T-helper 22 cell (primary cell): ENCODE measurements around the gene EPYC.

Source experiments
- DNase-seq: peaks from one replicate; pipeline ENCODE4 v3.0.0-alpha.2; 2020; ENCODE audit warnings: low read depth

Gene EPYC, protein sequence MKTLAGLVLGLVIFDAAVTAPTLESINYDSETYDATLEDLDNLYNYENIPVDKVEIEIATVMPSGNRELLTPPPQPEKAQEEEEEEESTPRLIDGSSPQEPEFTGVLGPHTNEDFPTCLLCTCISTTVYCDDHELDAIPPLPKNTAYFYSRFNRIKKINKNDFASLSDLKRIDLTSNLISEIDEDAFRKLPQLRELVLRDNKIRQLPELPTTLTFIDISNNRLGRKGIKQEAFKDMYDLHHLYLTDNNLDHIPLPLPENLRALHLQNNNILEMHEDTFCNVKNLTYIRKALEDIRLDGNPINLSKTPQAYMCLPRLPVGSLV

DNA sequence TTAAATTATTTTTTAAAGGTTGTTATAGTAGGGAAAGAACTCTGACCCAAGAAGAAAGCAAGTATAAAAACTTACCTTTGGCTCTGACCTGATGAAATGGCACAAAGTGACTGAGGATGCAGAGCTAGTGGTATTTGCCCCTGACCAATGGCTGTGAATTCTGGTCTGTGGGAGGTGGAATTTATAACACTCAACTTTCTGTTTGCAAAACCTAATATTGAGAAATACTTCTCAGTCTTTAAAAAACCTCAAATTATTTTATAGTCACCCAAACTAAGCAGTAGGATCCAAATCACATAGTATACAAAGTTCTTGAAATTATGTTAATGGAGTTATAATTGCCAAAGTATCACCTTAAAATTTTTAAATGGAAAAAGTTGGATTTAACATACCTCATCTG lies at the start of gene EPYC:
TSS of gene EPYC (minus strand) at position 101 of the 400 bp plus-strand sequence. CDS start 2,407 bp downstream, outside the sequence.
- no peak for DNase-seq

DNA sequence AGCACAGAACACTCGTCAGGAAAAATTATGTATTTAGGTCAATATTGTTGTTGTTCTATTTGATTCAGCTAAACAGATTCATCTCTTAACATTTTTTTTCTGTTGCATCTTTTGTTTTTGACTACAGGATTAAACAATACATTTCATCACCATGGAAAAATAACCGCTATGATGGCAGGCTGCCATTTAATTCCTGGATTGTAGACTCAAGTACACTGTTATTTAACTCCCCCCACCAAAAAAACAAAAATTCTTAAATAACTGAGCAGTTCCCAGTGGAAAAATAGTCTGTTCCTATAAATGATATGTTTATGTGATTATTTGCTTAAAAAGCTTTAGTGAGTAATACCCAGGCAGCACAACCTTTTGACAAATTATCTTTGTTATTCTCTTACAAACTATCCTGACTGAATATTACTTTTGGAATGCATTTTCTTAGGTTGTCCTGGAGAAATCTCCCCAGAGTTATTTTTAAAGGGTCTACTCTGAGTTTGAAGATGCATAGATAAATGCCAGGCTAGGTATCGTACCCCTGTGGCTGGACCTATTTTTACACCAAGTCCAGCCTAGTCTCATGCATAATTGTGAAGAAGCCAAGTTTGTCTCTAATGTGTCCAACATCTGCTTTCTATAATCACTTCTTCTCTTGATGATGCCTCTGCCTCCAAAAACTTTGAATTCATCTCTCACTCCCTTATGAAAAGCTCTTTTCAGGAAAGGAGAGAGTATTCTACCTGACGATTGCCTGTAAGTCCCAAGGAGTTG lies 49.4 kb upstream of the EPYC start:
- no peak for DNase-seq

DNA sequence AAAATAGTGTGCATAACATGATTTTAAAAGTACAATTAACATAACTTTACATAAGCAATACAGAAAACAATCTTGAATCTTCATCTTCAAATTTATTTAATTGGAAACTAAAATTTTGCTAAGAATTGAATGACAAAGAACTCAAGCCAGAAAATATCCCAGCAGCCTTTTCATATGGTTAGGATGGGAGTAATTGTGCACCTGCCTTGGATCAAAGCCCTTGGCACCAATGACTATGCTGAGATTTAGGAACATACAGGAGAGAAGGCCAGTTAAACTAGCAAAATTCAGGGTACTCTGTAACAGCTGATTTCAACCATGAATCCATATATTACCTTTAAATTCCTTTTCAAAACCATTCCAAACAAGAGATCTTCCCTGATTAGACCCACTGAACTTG lies 47.3 kb upstream of the EPYC start:
- no peak for DNase-seq

DNA sequence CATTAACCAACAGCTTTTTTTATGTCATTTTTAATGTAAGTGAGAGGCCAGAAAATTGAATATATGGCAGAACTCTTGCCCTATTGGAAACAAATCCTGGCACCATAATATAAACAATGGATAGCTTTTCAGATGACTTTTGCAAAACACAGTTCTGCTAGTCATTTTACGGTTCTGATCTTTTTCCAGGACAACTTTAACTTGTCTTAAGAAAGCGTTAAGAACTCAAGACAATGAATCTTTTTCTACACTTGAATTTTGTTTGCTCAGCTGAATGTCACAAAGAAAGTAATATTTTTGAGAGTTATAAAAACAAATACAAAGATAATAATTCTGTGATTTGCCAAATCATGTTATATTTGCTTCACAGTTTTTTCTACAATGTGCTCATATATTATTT lies 39.8 kb upstream of the EPYC start:
- DNase-seq: no peak

DNA sequence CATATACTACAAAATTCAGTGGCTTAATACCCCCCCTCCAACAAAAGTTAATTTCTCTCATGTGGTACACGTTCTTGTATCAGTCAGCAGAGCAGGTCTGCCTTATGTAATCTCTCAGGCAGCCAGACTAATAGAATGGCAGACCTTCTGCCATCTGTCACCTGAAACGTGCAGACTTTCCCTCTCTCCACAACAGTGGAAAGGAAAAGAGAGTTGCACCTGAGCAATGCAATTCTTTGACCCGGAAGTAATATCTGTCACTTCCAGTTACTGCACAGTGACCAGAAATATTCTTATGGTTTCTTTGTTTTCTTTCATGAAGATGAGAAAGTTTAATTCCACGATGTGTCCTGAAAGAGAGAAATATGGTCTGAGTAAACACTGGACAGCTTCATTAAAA lies 38.6 kb upstream of the EPYC start:
- no peak for DNase-seq

DNA sequence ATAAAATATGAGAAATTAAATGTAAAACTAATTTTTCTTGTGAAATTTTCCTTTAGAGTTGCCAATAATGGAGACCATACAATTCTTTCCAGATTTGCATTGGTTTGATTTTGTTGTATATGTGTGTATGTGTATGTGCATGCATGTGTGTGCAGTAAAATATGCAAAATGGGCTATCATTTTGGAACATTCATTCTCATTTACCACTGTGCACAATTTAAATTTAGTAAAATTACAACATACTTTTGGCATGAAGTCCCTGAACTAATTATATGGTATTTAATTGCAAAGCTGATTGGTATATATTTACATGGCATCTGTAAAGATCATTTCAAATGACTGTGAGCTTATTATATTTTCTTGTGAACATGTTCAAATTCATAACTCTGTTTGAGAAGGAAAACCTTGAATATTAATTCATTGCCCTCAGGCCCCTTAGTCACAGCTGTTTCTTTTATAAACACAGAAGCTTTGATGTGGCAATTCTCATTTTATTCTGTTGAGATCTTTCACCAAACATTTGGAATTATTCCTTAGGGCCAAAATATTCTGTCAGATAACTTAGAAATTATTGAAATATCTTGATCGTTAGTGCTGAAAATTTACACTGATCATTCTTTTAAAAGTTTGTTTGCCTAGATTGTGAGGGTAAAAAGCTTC lies 35.5 kb upstream of the EPYC start:
- DNase-seq: no peak

DNA sequence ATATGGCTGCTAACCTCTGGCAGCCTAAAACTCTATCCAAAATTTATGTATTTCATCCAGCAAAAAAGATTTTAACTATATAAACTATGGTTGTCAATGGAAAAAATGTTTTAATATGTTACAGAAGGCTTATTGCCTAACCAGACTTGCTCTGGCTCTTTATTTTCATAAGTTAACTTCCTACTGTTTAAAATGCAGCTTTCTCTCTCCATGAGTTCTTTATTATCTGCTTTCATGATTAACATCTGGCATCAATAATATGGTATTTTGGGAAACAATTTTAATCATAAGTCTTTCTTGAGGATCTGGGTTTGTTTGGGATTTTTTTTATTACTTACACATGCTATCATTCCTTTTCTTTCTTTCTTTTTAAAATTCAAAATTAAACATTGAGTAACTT lies 32.5 kb upstream of the EPYC start:
- DNase-seq: no peak

DNA sequence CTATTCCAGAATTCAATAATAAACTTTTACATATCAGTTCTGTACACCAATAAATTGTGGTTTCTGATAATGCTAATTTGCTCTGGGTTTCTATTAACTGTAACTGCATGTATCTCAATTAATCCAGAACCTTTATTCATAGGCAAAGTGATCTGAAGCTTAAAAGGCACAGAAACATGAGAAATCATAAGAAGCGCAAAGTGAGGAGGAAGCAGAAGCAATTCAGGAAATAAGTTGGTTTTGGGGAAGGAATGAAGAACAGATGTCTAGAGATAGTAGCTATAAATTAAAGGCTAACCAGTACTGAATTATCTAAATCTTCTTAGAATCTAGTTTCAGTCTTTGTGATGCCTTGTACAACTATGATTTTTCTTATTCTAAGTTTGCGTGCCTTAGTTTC lies 28.5 kb upstream of the EPYC start:
- no peak for DNase-seq

DNA sequence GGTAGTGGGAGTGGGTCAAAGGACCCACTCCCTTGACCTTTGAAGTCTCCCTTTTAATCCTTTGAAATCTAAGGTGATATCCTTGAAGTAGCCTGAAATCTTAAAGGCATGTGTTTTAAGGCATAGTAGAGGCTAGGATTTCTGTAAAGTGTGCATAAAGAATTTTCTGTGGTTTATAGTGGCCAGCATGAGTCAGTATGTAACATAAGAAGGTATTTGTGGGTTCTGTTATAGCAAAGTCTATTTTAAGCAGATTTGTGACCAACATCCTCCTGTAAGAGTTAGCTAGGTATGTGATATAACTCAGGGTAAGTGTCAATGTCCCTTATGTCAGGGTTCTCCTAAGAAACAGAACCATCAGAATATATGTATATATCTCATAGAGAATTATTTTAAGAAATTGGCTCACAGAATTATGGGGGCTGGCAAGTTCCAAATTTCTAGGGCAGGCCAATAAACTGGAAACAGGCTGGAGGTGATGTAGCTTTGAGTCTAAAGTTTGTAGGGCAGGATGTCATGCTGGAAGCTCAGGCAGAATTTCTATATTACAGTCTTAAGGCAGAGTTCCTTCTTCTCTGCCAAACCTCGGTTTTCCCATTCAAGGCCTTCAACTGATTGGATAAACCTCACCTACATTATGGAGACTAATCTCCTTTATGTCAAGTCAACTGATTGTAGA lies 18.7 kb upstream of the EPYC start:
- DNase-seq: no peak

DNA sequence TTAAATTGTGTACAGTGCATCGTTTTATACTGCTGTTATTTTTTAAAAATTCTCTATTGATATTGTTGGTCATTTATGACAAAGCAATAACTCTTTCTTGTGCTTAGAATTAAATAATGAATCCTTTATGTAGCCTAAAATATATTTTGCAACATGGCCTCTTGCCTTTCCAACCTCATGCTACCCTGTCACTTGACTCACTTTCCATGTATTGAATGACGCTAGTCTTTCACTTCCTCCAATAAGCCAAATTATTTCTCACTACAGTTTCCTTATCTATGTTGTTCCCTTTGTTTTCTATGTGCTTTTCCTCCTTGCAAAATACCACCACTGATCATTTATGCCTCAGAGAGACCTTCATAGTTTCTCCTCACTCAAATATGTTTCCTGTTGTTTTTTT lies 16.3 kb upstream of the EPYC start:
- DNase-seq: no peak

DNA sequence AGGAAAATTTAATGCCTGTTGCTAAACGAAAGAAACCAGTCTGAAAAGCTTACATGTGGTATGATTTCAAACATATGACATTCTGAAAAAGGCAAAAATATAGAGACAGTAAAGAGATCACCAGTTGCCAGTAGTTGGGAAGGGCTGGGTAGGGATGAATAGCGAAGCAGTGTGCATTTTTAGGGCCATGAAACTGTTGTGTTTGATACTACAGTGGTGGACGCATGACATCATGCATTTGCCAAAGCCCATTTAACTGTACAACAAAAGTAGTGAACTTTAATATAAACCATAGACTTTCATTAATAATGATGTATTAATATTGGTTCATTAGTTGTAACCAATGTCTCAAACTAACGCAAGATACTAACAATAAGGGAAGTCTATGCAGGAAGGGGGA lies 14.7 kb upstream of the EPYC start:
- DNase-seq: no peak

DNA sequence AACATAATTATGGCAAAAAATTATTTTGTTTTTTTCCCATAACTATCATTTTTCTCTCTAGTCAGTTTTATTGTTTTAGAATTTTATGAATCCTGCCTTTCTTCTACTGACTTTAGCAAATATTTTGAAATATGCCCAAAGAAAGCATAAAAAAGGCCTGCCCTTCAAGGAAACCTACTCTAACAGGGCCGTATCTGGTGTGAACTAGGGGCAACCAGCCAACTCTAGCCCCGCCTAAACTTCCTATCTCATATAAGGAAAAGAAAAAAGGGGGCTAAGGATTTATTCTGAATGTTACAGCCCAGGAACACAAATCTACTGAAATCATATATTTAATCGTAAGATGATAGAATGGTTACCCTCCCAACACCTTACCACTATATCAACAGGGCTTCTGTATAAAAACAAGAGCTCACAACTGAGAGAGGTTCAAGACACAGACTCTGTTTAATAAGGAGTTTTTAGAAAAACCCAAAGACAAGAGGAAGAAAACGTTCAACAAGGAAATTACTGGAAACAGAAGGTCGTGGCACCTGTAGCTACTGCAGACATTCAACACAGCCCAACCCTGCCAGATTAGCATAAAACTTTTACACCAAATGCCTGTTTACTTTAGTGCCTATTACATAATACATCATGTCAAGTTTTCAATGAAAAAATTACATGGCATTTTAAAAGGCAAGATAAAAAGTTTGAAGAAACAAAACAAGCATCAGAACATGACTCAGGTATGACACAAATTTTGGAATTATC lies 12.9 kb upstream of the EPYC start:
- no peak for DNase-seq

DNA sequence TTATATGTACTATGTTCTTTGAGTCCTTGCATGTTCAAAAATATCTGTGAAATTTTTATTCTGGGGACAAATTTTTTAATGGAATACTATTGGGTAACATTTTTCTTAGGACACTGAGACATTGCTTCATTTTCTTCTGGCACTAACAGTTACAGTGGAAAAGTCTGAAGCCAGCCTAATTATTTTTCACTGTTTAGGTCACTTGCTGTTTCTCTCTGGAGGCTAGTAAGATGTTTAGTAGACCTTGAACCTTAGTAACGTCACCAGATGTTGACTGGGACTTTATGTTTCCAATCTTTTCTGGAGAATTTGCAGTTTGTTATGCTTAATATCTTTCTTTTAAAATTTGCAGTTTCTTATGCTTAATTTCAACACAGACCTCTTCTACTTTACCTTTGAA lies 12.3 kb upstream of the EPYC start:
- DNase-seq: no peak

DNA sequence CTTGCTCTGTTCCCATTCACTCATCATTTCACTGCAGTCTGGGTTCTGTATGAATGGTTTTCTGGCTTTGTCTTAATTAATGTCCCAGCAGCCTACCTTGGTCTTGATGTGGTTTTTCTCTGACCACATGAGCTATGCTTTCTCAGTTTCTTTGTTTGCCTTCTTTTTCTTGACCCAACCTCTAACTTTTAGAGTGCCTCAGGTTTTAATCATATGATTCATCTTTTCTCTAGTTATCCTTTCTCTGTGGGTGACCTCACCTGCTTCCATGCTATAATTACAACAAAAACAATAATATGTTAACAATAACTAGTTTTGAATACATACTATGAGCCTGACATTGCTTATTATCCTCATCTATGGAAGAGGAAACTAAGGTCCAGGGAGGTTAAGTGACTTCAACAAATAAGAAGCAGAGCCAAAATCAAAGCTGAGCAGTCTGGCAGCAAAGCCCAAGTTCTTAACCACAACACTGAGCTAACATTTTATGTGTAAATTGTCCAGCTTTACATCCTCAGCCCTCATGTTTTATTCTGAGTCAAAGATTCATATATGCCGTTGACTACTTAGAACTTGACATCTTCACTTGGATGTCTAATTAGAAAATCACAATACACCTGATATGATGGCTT lies 4.7 kb upstream of the EPYC start:
- no peak for DNase-seq

DNA sequence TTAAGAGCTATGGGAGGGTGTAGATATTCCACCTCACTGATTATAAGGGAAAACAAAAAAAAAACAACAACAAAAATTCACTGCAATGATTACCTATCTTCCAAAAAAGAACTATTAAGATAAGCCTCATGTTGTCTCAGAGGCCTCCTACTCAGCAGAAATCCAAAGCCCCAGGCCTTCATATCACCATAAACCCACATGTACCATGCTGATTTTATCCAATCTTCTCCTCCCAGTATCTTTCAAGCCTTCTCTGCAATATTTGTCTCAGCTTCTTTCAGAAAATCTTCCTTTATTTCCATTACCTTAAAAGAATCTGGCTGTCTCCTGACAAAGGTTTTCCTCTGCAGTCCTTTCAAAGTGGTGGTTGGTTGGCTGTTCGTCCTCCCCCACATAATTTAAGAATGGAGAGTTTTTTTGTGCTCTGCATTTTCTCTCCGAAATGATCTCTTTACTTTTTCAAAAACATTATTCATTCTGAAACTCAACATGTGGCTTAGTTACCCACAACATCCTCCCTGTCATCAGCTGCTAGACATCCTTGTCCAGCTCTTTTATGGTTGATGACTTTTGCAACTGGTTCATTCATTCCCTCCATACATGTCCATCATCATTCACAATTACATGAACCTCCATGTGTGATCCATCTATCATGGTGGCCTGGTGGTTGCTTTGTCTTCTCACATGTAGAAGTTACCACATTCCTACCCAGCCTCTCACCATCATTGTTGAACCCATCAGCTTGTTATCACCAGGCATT lies 2.9 kb upstream of the EPYC start:
- no peak for DNase-seq

DNA sequence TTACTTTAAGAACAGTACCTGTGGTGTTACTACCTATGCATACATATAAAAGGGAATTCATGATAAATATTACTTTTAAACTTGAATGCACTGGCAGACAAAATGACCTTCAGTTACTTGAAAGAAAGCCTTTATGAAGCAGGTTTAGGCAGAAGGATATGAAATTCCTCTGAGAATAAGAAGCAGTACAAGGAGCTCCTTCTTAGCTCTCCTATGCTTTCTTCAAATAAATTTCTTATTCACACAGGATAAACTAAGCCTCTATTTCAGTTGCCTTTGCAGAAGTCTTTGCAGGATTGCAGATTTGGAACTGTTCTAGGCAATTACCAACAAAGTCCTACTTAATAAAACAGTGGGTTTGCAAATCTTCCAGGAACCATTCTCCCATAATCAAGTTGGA lies 1.0 kb downstream of the EPYC start:
- DNase-seq: no peak

DNA sequence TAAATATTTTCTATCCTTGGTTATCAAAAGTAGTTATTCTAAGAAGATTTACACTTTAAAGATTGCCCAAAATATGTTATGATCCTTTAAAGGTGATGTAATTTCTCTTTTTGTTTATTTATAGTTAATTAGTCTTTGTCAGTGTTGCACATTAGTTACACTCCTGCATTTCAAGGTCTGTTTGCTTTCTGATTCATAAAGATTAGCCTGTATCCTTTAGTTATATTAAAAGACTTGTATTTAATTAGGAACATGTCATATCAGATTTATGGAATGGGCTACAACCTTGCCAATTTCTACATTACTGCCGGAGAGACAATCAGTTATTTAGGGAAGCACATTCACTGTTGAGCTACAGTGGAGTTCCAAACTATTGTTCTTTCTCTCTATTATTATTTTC lies 3.5 kb downstream of the EPYC start:
- DNase-seq: no peak

DNA sequence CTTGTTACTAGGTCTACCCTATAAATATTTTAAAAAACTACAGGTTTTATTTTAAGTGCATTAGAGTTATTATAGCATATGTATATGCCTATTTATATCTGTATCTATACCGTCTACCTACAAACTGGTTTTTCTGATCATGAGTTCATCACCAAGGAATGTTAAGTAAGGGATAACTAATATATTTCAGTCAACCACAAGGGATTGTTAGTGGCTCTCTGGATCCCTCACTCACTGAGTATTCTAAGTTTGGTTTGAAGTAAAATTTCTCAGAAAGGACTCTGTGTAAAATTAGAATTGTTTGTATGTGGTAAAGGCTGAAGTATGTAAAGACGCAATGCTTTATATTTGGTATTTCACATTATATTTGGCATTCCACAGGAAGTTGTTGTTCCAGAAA lies 4.8 kb downstream of the EPYC start:
- DNase-seq: no peak

DNA sequence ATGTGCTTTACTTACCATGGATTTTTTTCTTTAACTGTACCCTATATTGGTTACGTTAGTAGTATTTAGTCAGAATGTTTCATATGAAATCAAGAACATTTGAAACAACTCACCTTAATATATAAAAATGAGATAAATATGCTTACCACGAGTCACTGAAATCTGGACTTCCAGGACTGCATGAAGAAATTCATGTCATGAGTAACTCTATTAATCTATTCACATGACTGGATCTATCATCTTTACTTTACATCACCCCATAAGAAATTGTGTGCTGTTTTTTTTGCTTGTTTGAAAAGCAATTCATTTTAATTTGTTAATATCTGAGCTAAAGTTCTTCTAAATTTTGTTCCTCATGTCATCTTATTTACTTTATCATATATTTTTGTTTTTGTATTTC lies 5.2 kb downstream of the EPYC start:
- no peak for DNase-seq

DNA sequence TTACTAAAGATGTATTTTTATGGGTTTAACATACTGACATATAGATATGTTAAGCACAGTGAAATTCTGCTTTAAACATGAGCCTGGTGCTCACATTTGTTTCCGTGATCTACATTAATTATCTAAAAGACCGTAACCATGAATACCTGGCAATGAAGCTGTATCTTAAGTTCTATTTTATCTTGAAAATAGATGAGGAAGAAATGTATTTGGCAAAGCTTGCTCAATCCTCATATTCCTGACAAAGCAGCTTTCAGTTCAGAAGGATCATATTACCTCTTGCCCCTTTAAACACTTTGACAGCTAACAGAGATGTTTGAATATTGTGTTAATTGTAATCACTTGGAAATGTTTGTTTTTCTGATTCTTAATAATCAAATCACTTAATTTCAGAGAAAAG lies 9.8 kb downstream of the EPYC start:
- no peak for DNase-seq
